GM12891 (cell line): ENCODE measurements around the gene BEND3.
"Not testable (repeated sequence)": the region's sequence is repeated elsewhere in the genome, so short reads cannot be mapped to it uniquely, and the experiment has no call there.

Experiments used
- DNase-seq: peaks from one replicate; pipeline ENCODE4 v3.0.0; 2011; ENCODE audit warnings: low spot score; ENCODE audit not compliant: insufficient read length
- FAIRE-seq: peaks from 2 replicates; lab custom pipeline; 2011; peaks lifted over from hg19 to GRCh38; lab: Jason Lieb, UNC
- PAX5 ChIP-seq: IDR thresholded peaks from 2 replicates; pipeline ENCODE4 v1.6.1; 2011; ENCODE audit warnings: low read length, moderate library complexity, mild to moderate bottlenecking; ENCODE audit not compliant: insufficient read depth, severe bottlenecking
- POLR2A ChIP-seq: IDR thresholded peaks from 2 replicates; pipeline ENCODE4 v1.6.1; 2011; ENCODE audit warnings: low read depth, low read length, control low read depth
- POLR2AphosphoS5 ChIP-seq: IDR thresholded peaks from 2 replicates; pipeline ENCODE4 v1.6.1; 2011; ENCODE audit warnings: low read depth, low read length, control low read depth
- POU2F2 ChIP-seq: IDR thresholded peaks from 2 replicates; pipeline ENCODE4 v1.6.1; 2011; ENCODE audit warnings: low read depth, mild to moderate bottlenecking, control low read depth, low read length, moderate library complexity
- SPI1 ChIP-seq: IDR thresholded peaks from 2 replicates; pipeline ENCODE4 v1.6.1; 2011; ENCODE audit warnings: low read depth, low read length, control low read depth
- TAF1 ChIP-seq: IDR thresholded peaks from 2 replicates; pipeline ENCODE4 v1.6.1; 2011; ENCODE audit warnings: low read depth, low read length, control low read depth

Gene BEND3

DNA sequence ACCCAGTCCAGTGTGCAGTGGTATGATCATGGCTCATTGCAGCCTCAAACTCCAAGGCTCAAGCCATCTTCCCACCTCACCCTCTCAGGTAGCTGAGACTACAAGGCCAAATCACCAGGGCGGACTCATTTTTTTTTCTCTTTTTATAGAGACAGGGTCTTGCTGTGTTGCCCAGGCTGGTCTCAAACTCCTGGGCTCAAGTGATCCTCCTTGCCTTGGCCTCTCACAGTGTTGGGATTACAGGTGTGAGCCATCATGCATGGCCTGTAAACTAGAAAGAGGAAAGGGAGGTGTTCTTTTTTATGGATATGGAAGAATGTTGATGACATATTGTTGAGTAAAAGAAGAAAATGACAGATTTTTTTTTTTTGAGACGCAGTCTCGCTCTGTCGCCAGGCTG is 5.1 kb upstream of the BEND3 start:
- TF ChIP-seq POU2F2 (no peak), PAX5 (no peak), TAF1 (no peak), POLR2A (no peak)
- DNase-seq (no peak), FAIRE-seq (no peak)

DNA sequence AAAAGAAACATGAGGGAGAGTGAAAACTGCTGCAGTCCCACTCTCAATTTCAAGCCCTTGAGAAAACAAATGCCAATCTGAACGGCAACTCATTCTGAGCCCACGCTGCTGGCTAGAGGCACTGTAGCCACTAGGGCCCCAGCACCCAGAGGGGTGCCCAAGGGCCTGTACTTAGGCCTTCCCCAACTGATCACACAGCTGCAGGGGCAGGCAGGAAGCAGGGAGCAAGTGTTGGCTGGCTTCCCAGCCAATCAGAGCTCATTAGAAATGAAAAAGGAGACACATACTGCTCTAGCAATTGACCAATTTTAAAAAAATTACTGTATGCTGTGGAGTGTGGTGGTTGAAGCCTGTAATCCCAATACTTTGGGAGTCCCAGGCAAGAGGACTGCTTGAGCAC is 3.7 kb upstream of the BEND3 start:
- no peak for TF ChIP-seq PAX5
- TF ChIP-seq TAF1: no peak
- TF ChIP-seq SPI1: no peak
- TF ChIP-seq POU2F2: no peak
- no peak for TF ChIP-seq POLR2AphosphoS5
- TF ChIP-seq POLR2A: no peak
- DNase-seq (no peak), FAIRE-seq (peak; percentile 31)

DNA sequence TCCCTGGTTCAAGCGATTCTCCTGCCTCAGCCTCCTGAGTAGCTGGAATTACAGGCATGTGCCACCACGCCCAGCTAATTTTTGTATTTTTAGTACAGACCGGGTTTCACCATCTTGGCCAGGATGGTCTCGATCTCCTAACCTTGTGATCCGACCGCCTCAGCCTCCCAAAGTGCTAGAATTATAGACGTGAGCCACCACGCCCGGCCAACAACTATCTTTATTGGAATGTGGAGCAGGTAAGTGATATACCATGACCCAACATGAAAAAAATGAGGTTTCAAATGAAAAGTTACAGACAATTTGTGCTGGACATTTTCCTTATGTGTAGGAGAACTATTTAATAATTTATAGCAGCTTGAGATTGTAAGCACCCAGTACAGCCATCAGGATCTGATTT is 3.2 kb upstream of the BEND3 start:
- DNase-seq, FAIRE-seq: not testable (repeated sequence)

DNA sequence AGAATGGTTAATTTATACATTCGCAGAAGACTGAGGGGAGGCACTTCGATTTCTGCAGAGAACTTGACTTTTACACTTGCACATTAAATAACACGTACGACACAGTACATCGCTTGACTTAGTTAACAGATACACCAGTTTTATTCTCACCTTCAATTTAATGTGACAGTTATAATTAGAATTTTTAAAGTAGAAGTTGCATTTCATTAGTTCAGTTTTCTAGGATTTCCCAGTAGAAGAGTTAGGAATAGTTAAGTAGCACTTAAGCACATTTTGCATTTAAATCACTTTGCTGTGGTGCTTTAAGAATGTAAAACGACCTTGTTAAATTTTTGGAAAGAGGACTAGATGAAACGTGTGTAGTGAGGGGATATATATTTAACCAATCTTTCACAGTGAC is 1.6 kb upstream of the BEND3 start:
- no peak for FAIRE-seq
- TF ChIP-seq POLR2A: no peak
- TF ChIP-seq POLR2AphosphoS5: no peak
- no peak for TF ChIP-seq POU2F2
- no peak for TF ChIP-seq PAX5
- no peak for TF ChIP-seq TAF1
- TF ChIP-seq SPI1: no peak
- no peak for DNase-seq

DNA sequence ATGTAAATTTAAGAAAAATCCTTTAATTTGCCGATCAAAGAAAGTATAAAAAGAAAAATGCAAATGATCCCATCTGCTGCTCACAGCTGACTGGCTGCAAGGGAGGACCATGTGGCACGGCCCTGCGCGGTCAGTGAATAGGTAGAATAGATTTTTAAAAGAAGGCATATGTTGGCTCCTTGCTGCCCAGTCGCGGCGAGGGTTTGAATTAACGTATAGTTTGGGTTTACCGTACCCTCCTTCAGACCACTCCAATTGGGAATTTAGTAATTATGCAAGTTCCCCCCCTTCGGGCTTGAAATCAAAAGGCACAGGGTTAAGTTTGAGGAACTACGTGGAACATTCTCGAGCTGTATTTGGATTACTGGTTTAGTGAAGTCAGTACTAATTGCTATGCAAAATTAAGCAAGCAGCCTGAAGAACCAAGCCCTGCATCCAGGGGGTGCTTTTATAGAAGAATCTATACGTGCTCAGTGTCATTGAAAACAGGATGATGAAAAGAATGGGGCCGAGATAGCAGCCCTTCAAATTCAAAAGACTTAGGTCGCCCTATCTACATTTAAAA is 1.1 kb upstream of the BEND3 start:
- DNase-seq (no peak), FAIRE-seq (peak; percentile 68)
- TF ChIP-seq POU2F2 (peak; percentile 47; the same call in 1 of the 2 replicates), POLR2AphosphoS5 (no peak)

DNA sequence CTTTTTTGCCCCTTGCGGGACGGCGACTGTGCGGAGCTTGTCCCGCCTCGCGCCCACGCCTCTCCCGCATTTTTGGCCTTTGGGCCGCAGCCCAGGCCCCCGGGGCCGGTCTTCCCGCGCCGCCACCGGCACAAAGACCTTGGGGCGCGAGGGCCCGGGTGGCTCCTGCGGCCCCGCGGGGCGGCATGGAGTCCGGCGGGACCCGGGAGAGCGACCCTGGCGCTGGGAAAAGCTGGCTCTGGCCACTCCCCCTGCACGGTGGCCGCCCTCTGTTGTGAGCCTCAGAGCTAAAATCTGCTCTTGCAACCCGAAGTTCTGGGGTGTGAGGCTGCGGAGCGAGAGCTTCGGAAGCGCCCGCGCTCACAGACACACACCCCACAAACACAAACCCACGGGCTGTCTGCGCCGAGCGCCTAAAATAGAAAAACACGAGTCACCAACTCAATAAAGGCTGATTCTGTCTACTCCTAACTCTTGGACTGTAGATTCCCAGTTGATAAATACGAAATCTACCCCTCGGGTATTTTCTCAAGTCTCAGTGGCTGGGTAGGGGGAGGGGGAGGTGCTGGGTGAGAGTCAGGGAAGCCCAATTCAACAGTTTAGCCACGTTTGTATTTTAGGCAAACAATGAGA is 496 bp upstream of the BEND3 start:
- DNase-seq: peak; percentile 43
- FAIRE-seq: no peak
- TF ChIP-seq PAX5 (no peak), POLR2AphosphoS5 (no peak), TAF1 (0 out of 2 replicates have a peak, but pooled peaks have one; percentile 13)

DNA sequence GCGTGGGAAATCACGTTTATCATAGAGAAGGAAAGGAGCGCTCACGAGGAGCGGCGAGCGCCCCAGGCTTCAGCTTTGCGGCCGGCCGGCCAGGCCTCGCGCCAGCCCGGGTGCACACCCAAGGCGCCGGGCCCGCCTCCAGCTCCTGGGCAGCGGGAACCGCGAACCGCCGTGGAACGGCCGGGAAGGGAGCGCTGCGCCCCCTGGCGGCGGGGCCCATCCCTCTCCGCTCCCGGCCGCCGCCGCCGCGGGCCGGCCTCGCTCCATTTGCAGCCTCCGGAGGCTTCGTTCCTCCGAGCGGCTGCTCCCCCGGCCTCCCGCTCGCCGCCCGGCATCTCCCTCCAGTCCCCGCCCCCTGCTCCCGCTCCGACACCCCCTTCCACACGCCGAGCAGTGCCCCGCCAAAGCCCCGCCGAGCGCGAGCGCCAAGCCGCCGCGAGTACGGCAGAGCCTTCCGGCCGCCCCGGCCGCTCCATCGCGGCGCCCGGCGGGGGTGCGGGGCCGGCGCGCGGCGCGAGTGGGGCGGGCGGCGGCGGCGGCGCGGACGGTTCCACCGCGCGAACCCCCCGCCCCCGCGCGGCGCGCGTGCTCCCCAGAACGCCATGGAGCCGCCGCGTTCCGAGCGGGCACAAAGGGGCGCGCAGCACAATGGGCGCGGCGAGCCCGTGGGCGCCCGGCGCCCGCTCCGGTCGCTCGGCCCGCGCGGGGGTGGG is 946 bp downstream of the BEND3 start:
- peak; percentile 95 for FAIRE-seq
- peak; percentile 82 for DNase-seq
- TF ChIP-seq PAX5 (peak; percentile 7), TAF1 (no peak), POU2F2 (0 out of 2 replicates have a peak, but pooled peaks have one; percentile 14)

DNA sequence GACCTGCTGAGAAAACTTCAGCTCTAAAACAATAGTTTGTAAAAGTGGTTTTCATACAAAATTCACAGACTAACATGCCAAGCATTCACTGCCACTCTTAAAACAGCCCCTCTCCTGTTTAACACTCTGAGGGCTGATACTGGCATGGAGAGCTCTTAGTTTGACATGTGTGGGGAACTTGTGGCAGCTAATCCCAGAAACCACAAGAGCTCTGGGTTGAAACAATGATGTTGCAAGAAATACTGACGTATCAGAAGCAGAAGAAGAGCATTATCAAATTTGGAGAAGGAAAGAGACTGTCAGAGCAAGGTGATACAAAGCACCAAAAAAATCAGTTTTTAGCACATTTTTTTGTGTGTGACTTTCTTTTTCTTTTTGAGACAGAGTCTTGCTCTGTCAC is 5.1 kb downstream of the BEND3 start:
- no peak for DNase-seq
- TF ChIP-seq POU2F2 (no peak), SPI1 (no peak), POLR2A (no peak), POLR2AphosphoS5 (no peak), PAX5 (no peak), TAF1 (no peak)
- FAIRE-seq: no peak

DNA sequence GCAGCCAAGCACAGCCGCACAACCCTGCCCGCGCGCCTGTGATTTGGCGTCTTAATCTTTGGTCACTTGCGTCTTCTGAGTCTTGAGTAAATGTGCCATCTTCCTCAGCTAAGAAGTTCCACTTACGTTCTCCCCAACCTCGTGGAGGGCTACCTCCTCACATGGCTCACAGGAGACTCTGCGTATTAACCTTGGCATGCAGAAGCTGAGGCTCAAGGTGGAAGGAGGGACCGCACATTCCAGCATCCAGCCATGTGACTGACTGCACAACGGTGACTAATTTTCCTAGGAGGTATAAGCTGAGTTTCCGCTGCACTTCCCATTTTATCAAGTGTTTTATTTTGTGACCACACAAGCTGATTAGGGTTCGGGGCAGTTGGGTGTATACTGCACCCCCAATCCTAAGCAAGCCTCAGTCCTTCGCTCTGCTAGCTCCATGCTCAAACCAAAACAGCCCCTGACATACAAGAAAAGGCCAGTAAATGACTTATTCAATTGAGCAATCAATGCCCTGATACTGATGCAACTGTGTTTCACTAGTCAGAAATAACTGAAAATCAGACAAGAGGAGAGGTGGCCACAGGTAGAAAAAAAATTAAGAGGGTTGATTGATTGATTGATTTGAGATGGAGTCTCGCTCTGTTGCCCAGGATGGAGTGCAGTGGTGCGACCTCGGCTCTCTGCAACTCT is 7.0 kb downstream of the BEND3 start:
- TF ChIP-seq SPI1: no peak
- TF ChIP-seq POLR2AphosphoS5: no peak
- TF ChIP-seq POU2F2: no peak
- no peak for TF ChIP-seq TAF1
- no peak for TF ChIP-seq PAX5
- TF ChIP-seq POLR2A: no peak
- no peak for DNase-seq
- no peak for FAIRE-seq

DNA sequence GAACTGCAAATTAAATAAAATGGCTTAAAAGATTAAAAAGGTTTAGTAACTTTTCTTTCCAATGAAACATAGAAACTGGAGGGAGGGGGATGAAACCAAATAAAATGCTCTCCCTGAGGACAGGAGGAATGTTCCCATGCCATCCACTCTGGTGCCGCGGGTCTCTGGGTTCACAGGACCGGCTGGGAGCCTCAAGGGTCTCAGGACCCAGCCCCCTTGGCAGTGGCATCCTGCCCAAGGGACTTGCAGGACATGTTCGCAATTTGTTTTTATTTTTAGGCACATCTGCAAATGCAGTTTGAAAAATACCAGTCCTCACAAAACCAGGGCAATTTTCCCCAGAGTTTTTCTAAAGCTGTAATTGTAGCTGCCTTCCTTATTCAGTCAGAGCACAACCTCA is 7.5 kb downstream of the BEND3 start:
- FAIRE-seq (no peak), DNase-seq (no peak)
- TF ChIP-seq POLR2AphosphoS5 (no peak), SPI1 (no peak), PAX5 (no peak), POU2F2 (no peak), TAF1 (no peak), POLR2A (no peak)
